IMR-90 (cell line): ENCODE results near the gene DNAAF2. TPM values are rescaled to one million over a fixed set of nuclear protein-coding genes. Genes with fewer than 3 reads are reported as not detected.

Experiments used
- ATAC-seq: fragments of 200-7000 bp; cut with Tn5 transposase; 2 replicates; pipeline ENCODE4 v1.9.1; 2020; ENCODE audit warnings: low read depth, mild to moderate bottlenecking, moderate library complexity
- BruUV-seq: library from RNA; stranded (reverse); fragments of 400-500 nt; replicated peaks from 2 replicates; lab custom pipeline; 2021; lab: Mats Ljungman, UMichigan
- CTCF ChIA-PET: fragments of 300-600 bp; formaldehyde crosslinking; extraction: SDS; loops from one replicate; lab custom pipeline; 2021; ENCODE audit warnings: antibody characterized with exemption; lab: Yijun Ruan, JAX
- POLR2A ChIA-PET: fragments of 300-600 bp; sonication (Branson Sonifier 250); formaldehyde crosslinking; loops from one replicate; lab custom pipeline; 2022; ENCODE audit warnings: antibody characterized with exemption; ENCODE audit not compliant: unreplicated experiment; lab: Charles Lee
- DNase-seq: peaks from one replicate; pipeline ENCODE4 v3.0.0; 2013
- H2AFZ ChIP-seq: replicated peaks from 2 replicates; pipeline ENCODE3; 2013; ENCODE audit warnings: low read length, mild to moderate bottlenecking; ENCODE audit not compliant: poor library complexity
- H2AK5ac ChIP-seq: 2 replicates; pipeline ENCODE4 v1.6.1; 2013; ENCODE audit warnings: low read depth, low read length, inconsistent platforms
- H2AK9ac ChIP-seq: replicated peaks from 2 replicates; pipeline ENCODE3; 2013; ENCODE audit warnings: mild to moderate bottlenecking, low read depth, low read length, moderate library complexity; ENCODE audit not compliant: poor library complexity
- H2BK120ac ChIP-seq: 2 replicates; pipeline ENCODE4 v1.6.1; 2013; ENCODE audit warnings: low read depth, low read length, inconsistent platforms
- H2BK15ac ChIP-seq: 3 replicates; pipeline ENCODE4 v1.6.1; 2013; ENCODE audit warnings: low read depth, low read length, inconsistent platforms
- H2BK20ac ChIP-seq: 2 replicates; pipeline ENCODE4 v1.6.1; 2013; ENCODE audit warnings: low read depth, mild to moderate bottlenecking, inconsistent platforms, low read length, moderate library complexity
- H2BK5ac ChIP-seq: 2 replicates; pipeline ENCODE4 v1.6.1; 2013; ENCODE audit warnings: mild to moderate bottlenecking, low read depth, low read length, inconsistent platforms; ENCODE audit not compliant: poor library complexity, severe bottlenecking
- H3K14ac ChIP-seq: replicated peaks from 2 replicates; pipeline ENCODE4 v1.6.1; 2013; ENCODE audit warnings: low read depth, low read length, inconsistent platforms
- H3K18ac ChIP-seq: 2 replicates; pipeline ENCODE4 v1.6.1; 2013; ENCODE audit warnings: low read depth, low read length, control low read depth
- H3K23ac ChIP-seq: 2 replicates; pipeline ENCODE4 v1.6.1; 2013; ENCODE audit warnings: low read depth, low read length, inconsistent platforms
- H3K27ac ChIP-seq: 2 replicates; pipeline ENCODE4 v1.5.1; 2013; ENCODE audit warnings: mild to moderate bottlenecking, control low read depth, low read length; ENCODE audit not compliant: insufficient read depth
- H3K27me3 ChIP-seq: 2 replicates; pipeline ENCODE4 v1.6.1; 2013; ENCODE audit warnings: low read length; ENCODE audit not compliant: control insufficient read depth, insufficient read depth
- H3K36me3 ChIP-seq: 2 replicates; pipeline ENCODE4 v1.6.1; 2013; ENCODE audit warnings: low read length, mixed read lengths; ENCODE audit not compliant: control insufficient read depth, insufficient read depth
- H3K4ac ChIP-seq: 2 replicates; pipeline ENCODE4 v1.6.1; 2013; ENCODE audit warnings: low read depth, low read length, inconsistent platforms
- H3K4me1 ChIP-seq: 2 replicates; pipeline ENCODE4 v1.6.1; 2013; ENCODE audit warnings: low read length, mixed read lengths; ENCODE audit not compliant: control insufficient read depth, insufficient read depth
- H3K4me2 ChIP-seq: 2 replicates; pipeline ENCODE4 v1.6.1; 2013; ENCODE audit warnings: low read depth, mild to moderate bottlenecking, control low read depth, low read length, moderate library complexity
- H3K4me3 ChIP-seq: 2 replicates; pipeline ENCODE4 v1.5.1; 2013; ENCODE audit warnings: low read depth, mild to moderate bottlenecking, control low read depth, low read length, moderate library complexity; ENCODE audit not compliant: insufficient read depth
- H3K56ac ChIP-seq: 2 replicates; pipeline ENCODE4 v1.6.1; 2013; ENCODE audit warnings: low read length, inconsistent platforms; ENCODE audit not compliant: insufficient read depth; ENCODE audit errors: extremely low read depth
- H3K79me1 ChIP-seq, 2 experiments: 2 replicates each; pipeline ENCODE4 v1.6.1; 2013; ENCODE audit warnings: low read length in 2 of 2, inconsistent platforms in 1 of 2, low read depth in 1 of 2
- H3K9ac ChIP-seq: 2 replicates; pipeline ENCODE4 v1.6.1; 2013; ENCODE audit warnings: low read depth, low read length, control low read depth
- H3K9me1 ChIP-seq: 2 replicates; pipeline ENCODE4 v1.6.1; 2013; ENCODE audit warnings: low read length, inconsistent platforms; ENCODE audit not compliant: insufficient read depth
- H3K9me3 ChIP-seq: 2 replicates; pipeline ENCODE4 v1.6.1; 2013; ENCODE audit warnings: low read length; ENCODE audit not compliant: control insufficient read depth, insufficient read depth
- H4K20me1 ChIP-seq: 2 replicates; pipeline ENCODE4 v1.6.1; 2013; ENCODE audit warnings: low read length, inconsistent platforms; ENCODE audit not compliant: insufficient read depth
- H4K5ac ChIP-seq: 2 replicates; pipeline ENCODE4 v1.6.1; 2013; ENCODE audit warnings: mild to moderate bottlenecking, low read depth, low read length, control low read depth
- H4K8ac ChIP-seq, 2 experiments: 2 replicates each; pipeline ENCODE4 v1.6.1; 2013; ENCODE audit warnings: low read depth in 2 of 2, low read length in 2 of 2, control low read depth in 1 of 2, inconsistent platforms in 1 of 2
- H4K91ac ChIP-seq: 2 replicates; pipeline ENCODE4 v1.6.1; 2013; ENCODE audit warnings: low read depth, low read length, inconsistent platforms; ENCODE audit not compliant: insufficient read depth
- BHLHE40 ChIP-seq: fragments of 150-350 bp; IDR thresholded peaks from 2 replicates; pipeline ENCODE4 v1.6.1; 2016; ENCODE audit warnings: mild to moderate bottlenecking, low read depth, low read length
- CEBPB ChIP-seq: IDR thresholded peaks from 2 replicates; pipeline ENCODE4 v1.6.1; 2012; ENCODE audit warnings: low read depth, low read length, improper control_type of control experiment
- CHD1 ChIP-seq: IDR thresholded peaks from 2 replicates; pipeline ENCODE4 v1.6.1; 2012; ENCODE audit warnings: low read depth, low read length, improper control_type of control experiment
- FOS ChIP-seq: fragments of 150-350 bp; IDR thresholded peaks from 2 replicates; pipeline ENCODE4 v1.6.1; 2016; ENCODE audit warnings: low read depth, low read length
- MAFK ChIP-seq: IDR thresholded peaks from 2 replicates; pipeline ENCODE4 v1.6.1; 2012; ENCODE audit warnings: low read depth, low read length, improper control_type of control experiment
- MAZ ChIP-seq: IDR thresholded peaks from 2 replicates; pipeline ENCODE4 v1.6.1; 2012; ENCODE audit warnings: low read depth, mild to moderate bottlenecking, low read length, improper control_type of control experiment, moderate library complexity, borderline replicate concordance
- MXI1 ChIP-seq: IDR thresholded peaks from 2 replicates; pipeline ENCODE4 v1.6.1; 2012; ENCODE audit warnings: low read depth, mild to moderate bottlenecking, low read length, moderate library complexity, borderline replicate concordance
- NFE2L2 ChIP-seq: fragments of 150-350 bp; IDR thresholded peaks from 2 replicates; pipeline ENCODE4 v1.6.1; 2016; ENCODE audit warnings: low read depth, mild to moderate bottlenecking, low read length
- POLR2A ChIP-seq: IDR thresholded peaks from 2 replicates; pipeline ENCODE4 v1.6.1; 2012; ENCODE audit warnings: mild to moderate bottlenecking, low read depth, low read length
- RAD21 ChIP-seq: IDR thresholded peaks from 2 replicates; pipeline ENCODE4 v1.6.1; 2012; ENCODE audit warnings: low read length, improper control_type of control experiment
- RCOR1 ChIP-seq: IDR thresholded peaks from 2 replicates; pipeline ENCODE4 v1.6.1; 2012; ENCODE audit warnings: mild to moderate bottlenecking, low read length, improper control_type of control experiment; ENCODE audit not compliant: insufficient replicate concordance
- RFX5 ChIP-seq: IDR thresholded peaks from 2 replicates; pipeline ENCODE4 v1.8.0; 2012; ENCODE audit warnings: low read depth, mild to moderate bottlenecking, low read length, moderate library complexity
- SMC3 ChIP-seq: fragments of 150-350 bp; IDR thresholded peaks from 2 replicates; pipeline ENCODE4 v1.6.1; 2016; ENCODE audit warnings: low read depth, mild to moderate bottlenecking, antibody characterized with exemption, low read length, moderate library complexity
- WGBS, 2 experiments: methylation state at CpG; one replicate each; pipeline versions ENCODE4 v1.1.5 to v1.1.7; 2013; ENCODE audit warnings: missing lambda C conversion rate in 2 of 2; ENCODE audit not compliant: insufficient read length in 1 of 2; ENCODE audit errors: extremely low coverage in 2 of 2; 5-methylcytosine and 5-hydroxymethylcytosine counted together
- dilution Hi-C: fragments of 300-500 bp; cut with HindIII; formaldehyde crosslinking; loops from one replicate; pipeline ENCODE4 v1.14.3; 2018; ENCODE audit warnings: low sequenced_read_pairs; ENCODE audit not compliant: unreplicated experiment
- in situ Hi-C: fragments of 300-500 bp; cut with MboI; formaldehyde crosslinking; loops from 3 replicates; pipeline ENCODE4 v1.14.3; 2019; ENCODE audit warnings: low sequenced_read_pairs, inconsistent platforms, mixed read lengths
- intact Hi-C: fragments of 100-400 bp; cut with micrococcal nuclease; formaldehyde crosslinking; loops from 2 replicates; pipeline ENCODE4 v1.10.0; 2022
- polyA plus RNA-seq, 3 experiments: library from polyadenylated mRNA; depleted of rRNA; stranded (reverse); fragments of >200 nt; gene quantifications; 2 replicates each; pipeline ENCODE4 v1.2.3, GENCODE V29; 2012; ENCODE audit warnings: low replicate concordance in 1 of 3
- total RNA-seq: library from RNA; depleted of rRNA; stranded (reverse); fragments of >200 nt; gene quantifications from 2 replicates; pipeline ENCODE4 v1.2.3, GENCODE V29; 2012
- TF ChIP-seq, protein P1 (sequence below): fragments of 150-350 bp; IDR thresholded peaks from 2 replicates; pipeline ENCODE4 v1.6.1; 2017; ENCODE audit warnings: mild to moderate bottlenecking, antibody characterized with exemption, low read length, low read depth
- TF ChIP-seq, protein P2 (sequence below): fragments of 150-350 bp; IDR thresholded peaks from 2 replicates; pipeline ENCODE4 v1.6.1; 2016; ENCODE audit warnings: low read depth, mild to moderate bottlenecking, low read length, moderate library complexity, borderline replicate concordance
- TF ChIP-seq, protein P3 (sequence below): conservative IDR thresholded peaks from 2 replicates; pipeline ENCODE4 v1.5.1; 2012; ENCODE audit warnings: mild to moderate bottlenecking, low read depth, low read length, improper control_type of control experiment

DNAAF2 gene
- total and polyA plus RNA-seq, 2 of the 4 experiments (the other 2 are of a cell fraction): 4.1 to 4.7 TPM

DNA sequence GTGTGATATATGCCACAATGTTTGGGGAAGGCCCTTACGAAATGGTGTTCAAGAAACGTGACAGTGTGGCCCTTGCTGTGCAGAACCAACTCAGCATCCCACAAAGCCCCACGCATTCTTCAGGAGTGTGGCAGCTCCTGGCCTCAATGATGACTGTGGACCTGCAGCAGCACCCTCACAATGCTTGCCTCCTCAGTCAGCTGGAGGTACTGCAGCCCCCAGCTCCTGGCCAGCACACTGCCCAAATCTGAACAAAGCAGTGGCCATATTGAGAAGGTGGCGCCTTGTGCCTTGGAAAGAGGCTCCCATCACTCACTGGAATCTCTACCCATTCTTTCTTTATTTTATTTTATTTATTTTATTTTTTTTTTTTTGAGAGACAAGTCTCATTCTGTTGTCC lies 42.6 kb upstream of the DNAAF2 start:
- TF ChIP-seq, protein P1, sequence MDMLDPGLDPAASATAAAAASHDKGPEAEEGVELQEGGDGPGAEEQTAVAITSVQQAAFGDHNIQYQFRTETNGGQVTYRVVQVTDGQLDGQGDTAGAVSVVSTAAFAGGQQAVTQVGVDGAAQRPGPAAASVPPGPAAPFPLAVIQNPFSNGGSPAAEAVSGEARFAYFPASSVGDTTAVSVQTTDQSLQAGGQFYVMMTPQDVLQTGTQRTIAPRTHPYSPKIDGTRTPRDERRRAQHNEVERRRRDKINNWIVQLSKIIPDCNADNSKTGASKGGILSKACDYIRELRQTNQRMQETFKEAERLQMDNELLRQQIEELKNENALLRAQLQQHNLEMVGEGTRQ: no peak
- no peak for TF ChIP-seq FOS
- TF ChIP-seq NFE2L2: no peak
- TF ChIP-seq MXI1: no peak
- TF ChIP-seq, protein P2, sequence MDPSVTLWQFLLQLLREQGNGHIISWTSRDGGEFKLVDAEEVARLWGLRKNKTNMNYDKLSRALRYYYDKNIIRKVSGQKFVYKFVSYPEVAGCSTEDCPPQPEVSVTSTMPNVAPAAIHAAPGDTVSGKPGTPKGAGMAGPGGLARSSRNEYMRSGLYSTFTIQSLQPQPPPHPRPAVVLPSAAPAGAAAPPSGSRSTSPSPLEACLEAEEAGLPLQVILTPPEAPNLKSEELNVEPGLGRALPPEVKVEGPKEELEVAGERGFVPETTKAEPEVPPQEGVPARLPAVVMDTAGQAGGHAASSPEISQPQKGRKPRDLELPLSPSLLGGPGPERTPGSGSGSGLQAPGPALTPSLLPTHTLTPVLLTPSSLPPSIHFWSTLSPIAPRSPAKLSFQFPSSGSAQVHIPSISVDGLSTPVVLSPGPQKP: no peak
- TF ChIP-seq SMC3: no peak
- TF ChIP-seq RCOR1: no peak
- TF ChIP-seq CEBPB: no peak
- TF ChIP-seq MAFK: no peak
- TF ChIP-seq CHD1: no peak
- TF ChIP-seq POLR2A: no peak
- TF ChIP-seq, protein P3, sequence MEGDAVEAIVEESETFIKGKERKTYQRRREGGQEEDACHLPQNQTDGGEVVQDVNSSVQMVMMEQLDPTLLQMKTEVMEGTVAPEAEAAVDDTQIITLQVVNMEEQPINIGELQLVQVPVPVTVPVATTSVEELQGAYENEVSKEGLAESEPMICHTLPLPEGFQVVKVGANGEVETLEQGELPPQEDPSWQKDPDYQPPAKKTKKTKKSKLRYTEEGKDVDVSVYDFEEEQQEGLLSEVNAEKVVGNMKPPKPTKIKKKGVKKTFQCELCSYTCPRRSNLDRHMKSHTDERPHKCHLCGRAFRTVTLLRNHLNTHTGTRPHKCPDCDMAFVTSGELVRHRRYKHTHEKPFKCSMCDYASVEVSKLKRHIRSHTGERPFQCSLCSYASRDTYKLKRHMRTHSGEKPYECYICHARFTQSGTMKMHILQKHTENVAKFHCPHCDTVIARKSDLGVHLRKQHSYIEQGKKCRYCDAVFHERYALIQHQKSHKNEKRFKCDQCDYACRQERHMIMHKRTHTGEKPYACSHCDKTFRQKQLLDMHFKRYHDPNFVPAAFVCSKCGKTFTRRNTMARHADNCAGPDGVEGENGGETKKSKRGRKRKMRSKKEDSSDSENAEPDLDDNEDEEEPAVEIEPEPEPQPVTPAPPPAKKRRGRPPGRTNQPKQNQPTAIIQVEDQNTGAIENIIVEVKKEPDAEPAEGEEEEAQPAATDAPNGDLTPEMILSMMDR: no peak
- no peak for TF ChIP-seq BHLHE40
- no peak for TF ChIP-seq RFX5
- TF ChIP-seq RAD21: no peak
- TF ChIP-seq MAZ: no peak
- ATAC-seq: no peak
- DNase-seq: no peak
- H3K4me3 ChIP-seq: no peak overlapping the region
- no peak overlapping the region for H2BK20ac ChIP-seq
- no peaks in the 10 kb centered on the region; the same call in 1 of the 2 replicates for H4K20me1 ChIP-seq
- H2AK5ac ChIP-seq: no peak overlapping the region
- no peak overlapping the region for H3K4me2 ChIP-seq
- H2BK120ac ChIP-seq: no peak overlapping the region
- no peak overlapping the region for H4K5ac ChIP-seq
- no peak overlapping the region for H3K27ac ChIP-seq
- no peak overlapping the region for H3K23ac ChIP-seq
- H3K9me1 ChIP-seq: peaks cover 6% of the 10 kb centered on the region
- no peak overlapping the region for H2BK5ac ChIP-seq
- H4K91ac ChIP-seq: no peak overlapping the region
- no peak overlapping the region for H4K8ac ChIP-seq
- no peak overlapping the region for H3K56ac ChIP-seq
- intact Hi-C loops: no loop called here
- H2AFZ ChIP-seq: peak overlapping the region; percentile 21
- 0 out of 2 replicates have a peak, but pooled peaks cover 2% of the 10 kb centered on the region for H3K36me3 ChIP-seq
- dilution Hi-C loops: no loop called here
- H2AK9ac ChIP-seq: no peak overlapping the region
- no CpG with 5 or more reads among the region's 4 CpGs for WGBS, 2 experiments
- H3K4me1 ChIP-seq: no peaks in the 10 kb centered on the region
- BruUV-seq: no TSS peak
- H3K9ac ChIP-seq: no peak overlapping the region
- H3K79me1 ChIP-seq: peaks cover 3 to 19% of the 10 kb centered on the region in 2 experiments; a peak in 3 of 4 replicates
- no peak overlapping the region for H3K18ac ChIP-seq
- no peak overlapping the region for H2BK15ac ChIP-seq
- in situ Hi-C loops: no loop called here
- no peak overlapping the region for H3K4ac ChIP-seq
- no peaks in the 10 kb centered on the region for H3K27me3 ChIP-seq
- ChIA-PET POLR2A (interaction anchor here (0.6 kb wide), 1 partner anchor 33 kb away, joined by 3 read pairs; no protein-coding TSS in a partner anchor), CTCF (interaction anchor here (0.5 to 1.2 kb wide), 3 partner anchors 33 to 106 kb away, joined by 3 to 8 read pairs (median 4); no protein-coding TSS in a partner anchor)
- no peaks in the 10 kb centered on the region for H3K9me3 ChIP-seq
- no peak overlapping the region for H3K14ac ChIP-seq
